ENCODE measurements around the gene BSDC1.

DNA sequence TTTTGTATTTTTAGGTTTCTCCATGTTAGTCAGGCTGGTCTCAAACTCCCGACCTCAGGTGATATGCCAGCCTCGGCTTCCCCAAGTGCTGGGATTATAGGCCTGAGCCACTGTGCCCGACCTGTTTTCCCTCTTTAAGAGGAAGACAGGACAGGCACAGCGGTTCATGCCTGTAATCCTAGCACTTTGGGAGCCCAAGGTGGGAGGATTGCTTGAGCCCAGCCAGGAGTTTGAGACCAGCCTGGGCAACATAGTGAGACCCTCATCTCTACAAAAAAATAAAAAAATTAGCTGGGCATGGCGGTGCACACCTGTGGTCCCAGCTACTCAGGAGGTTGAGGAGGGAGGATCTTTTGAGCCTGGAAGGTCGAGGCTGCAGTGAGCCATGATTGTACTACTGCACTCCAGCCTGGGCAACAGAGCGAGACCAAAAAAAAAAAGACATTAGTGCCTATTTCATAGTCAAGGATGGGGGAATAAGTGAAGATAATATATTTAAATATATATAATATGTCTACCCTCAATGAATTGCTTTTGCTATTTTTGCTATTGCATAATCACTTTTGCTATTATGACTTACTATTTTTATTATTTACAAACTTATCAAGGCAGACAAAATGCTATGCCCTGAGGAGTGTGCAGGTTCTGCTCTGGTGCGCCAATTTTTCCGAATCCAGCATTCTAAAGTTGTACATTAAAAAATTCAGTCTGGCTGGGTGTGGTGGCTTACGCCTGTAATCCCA lies 75.9 kb downstream of the BSDC1 start:
- TF ChIP-seq TAF1 (IDR thresholded peaks at IDR 0.05; ENCODE audit: borderline replicate concordance, low read depth, low read length): no peak
- no peak for TF ChIP-seq POLR2A (IDR thresholded peaks at IDR 0.05; ENCODE audit: low read depth, low read length)

All from GM12892 (cell line).